ENCODE data around the gene RIBC2. TPM values are rescaled to one million over a fixed set of nuclear protein-coding genes. Genes with fewer than 3 reads are reported as not detected.
"Not testable (repeated sequence)": the region's sequence is repeated elsewhere in the genome, so short reads cannot be mapped to it uniquely, and the experiment has no call there.

Gene RIBC2
- total RNA-seq, 1 experiment from 2014 or later: 2.9 TPM

DNA sequence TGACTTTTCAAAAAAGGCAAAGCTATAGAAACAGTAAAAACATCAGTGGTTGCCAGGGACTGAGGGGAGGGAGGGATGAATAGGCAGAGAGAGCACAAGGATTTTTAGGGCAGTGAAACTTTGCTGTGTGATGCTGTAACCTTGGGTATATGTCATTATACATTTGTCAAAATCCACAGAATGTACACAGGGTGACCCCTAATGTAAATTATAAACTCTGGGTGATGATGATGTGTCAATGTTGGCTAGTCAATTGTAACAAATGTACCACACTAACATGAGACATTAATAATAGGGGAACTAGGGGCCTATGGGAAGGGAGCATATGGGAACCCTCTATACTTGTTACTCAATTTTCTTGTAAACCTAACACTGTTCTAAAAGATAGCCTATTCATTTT lies 24.8 kb downstream of the RIBC2 start:
- Histone ChIP-seq H3K36me3 (ENCODE audit: control insufficient read depth, insufficient read depth, low read length) (no peaks in the 10 kb centered on the region), H3K4me1 (ENCODE audit: control insufficient read depth, insufficient read depth, low read length) (no peaks in the 10 kb centered on the region; the same call in 1 of the 2 replicates), H3K27ac (ENCODE audit: low read length) (no peak overlapping the region), H3K27me3 (ENCODE audit: control insufficient read depth, insufficient read depth, low read length) (no peaks in the 10 kb centered on the region), H3K4me3 (ENCODE audit: low read depth in 2 of 2, low read length in 2 of 2) (no peak overlapping the region), H3K9me3 (ENCODE audit: control insufficient read depth, insufficient read depth, low read depth, low read length) (no peaks in the 10 kb centered on the region)
- ChIA-PET CTCF (no interaction called here), POLR2A (interaction anchor here (0.6 kb wide), 1 partner anchor 107 kb away, joined by 4 read pairs; no protein-coding TSS in a partner anchor)
- BruUV-seq (replicated peaks): no TSS peak
- ATAC-seq (no peak), DNase-seq (ENCODE audit: low read depth, low spot score) (no peak)
- in situ Hi-C loops (cut with HindIII; ENCODE audit: low pct_unique_long_range_greater_than_20kb, low sequenced_read_pairs): no loop called here
- TF ChIP-seq TCF7L2 (IDR thresholded peaks at IDR 0.05; ENCODE audit: low read depth, low read length) (no peak), SIN3A (IDR thresholded peaks at IDR 0.05; ENCODE audit: borderline replicate concordance, insufficient read depth, low read depth, low read length) (no peak)
- TF ChIP-seq, protein P1, sequence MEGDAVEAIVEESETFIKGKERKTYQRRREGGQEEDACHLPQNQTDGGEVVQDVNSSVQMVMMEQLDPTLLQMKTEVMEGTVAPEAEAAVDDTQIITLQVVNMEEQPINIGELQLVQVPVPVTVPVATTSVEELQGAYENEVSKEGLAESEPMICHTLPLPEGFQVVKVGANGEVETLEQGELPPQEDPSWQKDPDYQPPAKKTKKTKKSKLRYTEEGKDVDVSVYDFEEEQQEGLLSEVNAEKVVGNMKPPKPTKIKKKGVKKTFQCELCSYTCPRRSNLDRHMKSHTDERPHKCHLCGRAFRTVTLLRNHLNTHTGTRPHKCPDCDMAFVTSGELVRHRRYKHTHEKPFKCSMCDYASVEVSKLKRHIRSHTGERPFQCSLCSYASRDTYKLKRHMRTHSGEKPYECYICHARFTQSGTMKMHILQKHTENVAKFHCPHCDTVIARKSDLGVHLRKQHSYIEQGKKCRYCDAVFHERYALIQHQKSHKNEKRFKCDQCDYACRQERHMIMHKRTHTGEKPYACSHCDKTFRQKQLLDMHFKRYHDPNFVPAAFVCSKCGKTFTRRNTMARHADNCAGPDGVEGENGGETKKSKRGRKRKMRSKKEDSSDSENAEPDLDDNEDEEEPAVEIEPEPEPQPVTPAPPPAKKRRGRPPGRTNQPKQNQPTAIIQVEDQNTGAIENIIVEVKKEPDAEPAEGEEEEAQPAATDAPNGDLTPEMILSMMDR (IDR thresholded peaks at IDR 0.05): no peak
- TF ChIP-seq, protein P2, sequence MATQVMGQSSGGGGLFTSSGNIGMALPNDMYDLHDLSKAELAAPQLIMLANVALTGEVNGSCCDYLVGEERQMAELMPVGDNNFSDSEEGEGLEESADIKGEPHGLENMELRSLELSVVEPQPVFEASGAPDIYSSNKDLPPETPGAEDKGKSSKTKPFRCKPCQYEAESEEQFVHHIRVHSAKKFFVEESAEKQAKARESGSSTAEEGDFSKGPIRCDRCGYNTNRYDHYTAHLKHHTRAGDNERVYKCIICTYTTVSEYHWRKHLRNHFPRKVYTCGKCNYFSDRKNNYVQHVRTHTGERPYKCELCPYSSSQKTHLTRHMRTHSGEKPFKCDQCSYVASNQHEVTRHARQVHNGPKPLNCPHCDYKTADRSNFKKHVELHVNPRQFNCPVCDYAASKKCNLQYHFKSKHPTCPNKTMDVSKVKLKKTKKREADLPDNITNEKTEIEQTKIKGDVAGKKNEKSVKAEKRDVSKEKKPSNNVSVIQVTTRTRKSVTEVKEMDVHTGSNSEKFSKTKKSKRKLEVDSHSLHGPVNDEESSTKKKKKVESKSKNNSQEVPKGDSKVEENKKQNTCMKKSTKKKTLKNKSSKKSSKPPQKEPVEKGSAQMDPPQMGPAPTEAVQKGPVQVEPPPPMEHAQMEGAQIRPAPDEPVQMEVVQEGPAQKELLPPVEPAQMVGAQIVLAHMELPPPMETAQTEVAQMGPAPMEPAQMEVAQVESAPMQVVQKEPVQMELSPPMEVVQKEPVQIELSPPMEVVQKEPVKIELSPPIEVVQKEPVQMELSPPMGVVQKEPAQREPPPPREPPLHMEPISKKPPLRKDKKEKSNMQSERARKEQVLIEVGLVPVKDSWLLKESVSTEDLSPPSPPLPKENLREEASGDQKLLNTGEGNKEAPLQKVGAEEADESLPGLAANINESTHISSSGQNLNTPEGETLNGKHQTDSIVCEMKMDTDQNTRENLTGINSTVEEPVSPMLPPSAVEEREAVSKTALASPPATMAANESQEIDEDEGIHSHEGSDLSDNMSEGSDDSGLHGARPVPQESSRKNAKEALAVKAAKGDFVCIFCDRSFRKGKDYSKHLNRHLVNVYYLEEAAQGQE (IDR thresholded peaks at IDR 0.05; ENCODE audit: insufficient read depth in 1 of 2, low read depth in 2 of 2, low read length in 1 of 2): no peak
- intact Hi-C loops (cut with micrococcal nuclease; ENCODE audit: unreplicated experiment): no loop called here

DNA sequence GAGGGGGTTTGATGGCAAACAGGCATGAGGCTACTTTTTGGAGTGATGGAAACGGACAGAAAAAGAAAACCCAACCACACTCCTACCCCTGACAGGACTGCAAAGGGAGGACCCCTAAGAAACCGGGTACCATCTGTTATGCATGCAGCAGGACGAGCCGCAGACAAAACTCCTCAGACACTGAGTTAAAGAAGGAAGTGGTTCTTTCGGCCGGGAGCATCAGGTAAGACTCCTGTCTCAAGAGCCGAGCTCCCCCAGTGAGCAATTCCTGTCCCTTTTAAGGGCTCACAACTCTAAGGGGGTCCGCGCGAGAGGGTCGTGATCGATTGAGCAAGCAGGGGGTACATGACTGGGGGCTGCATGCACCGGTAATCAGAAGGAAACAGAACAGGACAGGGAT lies 27.2 kb downstream of the RIBC2 start:
- peak; percentile 15; the same call in 1 of the 2 replicates for ATAC-seq
- H3K27ac ChIP-seq (ENCODE audit: low read length); H3K36me3 ChIP-seq (ENCODE audit: control insufficient read depth, insufficient read depth, low read length); H3K9me3 ChIP-seq (ENCODE audit: control insufficient read depth, insufficient read depth, low read depth, low read length); H3K27me3 ChIP-seq (ENCODE audit: control insufficient read depth, insufficient read depth, low read length); H3K4me1 ChIP-seq (ENCODE audit: control insufficient read depth, insufficient read depth, low read length); H3K4me3 ChIP-seq (ENCODE audit: low read depth in 2 of 2, low read length in 2 of 2); DNase-seq (ENCODE audit: low read depth, low spot score); BruUV-seq (replicated peaks); in situ Hi-C loops (cut with HindIII; ENCODE audit: low pct_unique_long_range_greater_than_20kb, low sequenced_read_pairs): not testable (repeated sequence)
- CTCF ChIA-PET: interaction anchor here (0.7 to 1.0 kb wide), 2 partner anchors 61 to 113 kb away, joined by 3 to 10 read pairs; no protein-coding TSS in a partner anchor
- POLR2A ChIA-PET: interaction anchor here (0.6 kb wide), 1 partner anchor 265 kb away, joined by 5 read pairs; no protein-coding TSS in a partner anchor
- intact Hi-C loops (cut with micrococcal nuclease; ENCODE audit: unreplicated experiment): loop anchor here (5.0 kb wide), 1 partner anchor 112 kb away; no protein-coding TSS in a partner anchor

DNA sequence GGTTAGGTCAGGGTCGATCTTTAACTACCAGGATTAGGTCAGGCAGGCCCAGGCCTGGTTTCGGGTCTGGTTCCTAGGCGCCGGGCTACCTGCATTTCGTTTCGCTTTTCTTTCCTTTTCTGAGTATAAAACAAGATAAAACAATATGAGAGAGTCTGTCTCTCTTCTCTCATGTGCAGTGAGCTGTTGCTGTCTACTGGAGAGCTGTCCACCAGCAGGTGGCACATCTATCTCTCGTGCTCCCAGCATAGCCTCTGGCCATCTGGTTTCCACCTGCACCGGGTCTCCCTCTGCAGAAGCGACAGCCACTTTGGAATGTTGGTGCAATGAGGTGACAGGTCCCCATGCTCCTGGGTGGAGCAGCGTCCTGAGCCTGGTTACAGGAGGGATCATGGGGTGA lies 27.6 kb downstream of the RIBC2 start:
- no TSS peak for BruUV-seq (replicated peaks)
- Histone ChIP-seq H3K4me3 (ENCODE audit: low read depth in 2 of 2, low read length in 2 of 2) (no peak overlapping the region), H3K9me3 (ENCODE audit: control insufficient read depth, insufficient read depth, low read depth, low read length) (no peaks in the 10 kb centered on the region), H3K27ac (ENCODE audit: low read length) (no peak overlapping the region), H3K27me3 (ENCODE audit: control insufficient read depth, insufficient read depth, low read length) (no peaks in the 10 kb centered on the region), H3K4me1 (ENCODE audit: control insufficient read depth, insufficient read depth, low read length) (no peaks in the 10 kb centered on the region; the same call in 1 of the 2 replicates), H3K36me3 (ENCODE audit: control insufficient read depth, insufficient read depth, low read length) (no peaks in the 10 kb centered on the region)
- in situ Hi-C loops (cut with HindIII; ENCODE audit: low pct_unique_long_range_greater_than_20kb, low sequenced_read_pairs) (no loop called here), intact Hi-C loops (cut with micrococcal nuclease; ENCODE audit: unreplicated experiment) (loop anchor here (5.0 kb wide), 1 partner anchor 111 kb away; no protein-coding TSS in a partner anchor)
- CTCF ChIA-PET: interaction anchor here (0.6 to 1.0 kb wide), 6 partner anchors 60 to 404 kb away, joined by 3 to 10 read pairs (median 4); no protein-coding TSS in a partner anchor
- peak; percentile 98 for ATAC-seq
- peak; percentile 17 for DNase-seq (ENCODE audit: low read depth, low spot score)
- POLR2A ChIA-PET: interaction anchor here (0.6 kb wide), 1 partner anchor 264 kb away, joined by 5 read pairs; no protein-coding TSS in a partner anchor
- no peak for TF ChIP-seq TCF7L2 (IDR thresholded peaks at IDR 0.05; ENCODE audit: low read depth, low read length)
- TF ChIP-seq, protein P1 (IDR thresholded peaks at IDR 0.05): peak; percentile 80

All from Panc1 (cell line).